ENCODE results near the gene URB1.

Gene URB1

GRCh38 chr21:32335601-32336575 is 56.9 kb downstream of the URB1 start:
- no peak for DNase-seq (ENCODE audit: low read depth, low spot score)
- POLR2A ChIA-PET, result no interaction called here
- CTCF ChIA-PET, result interaction anchor here (1.2 kb wide), 1 partner anchor 265 kb away, joined by 5 read pairs; no protein-coding TSS in a partner anchor
- no peak for TF ChIP-seq CTCF (IDR thresholded peaks at IDR 0.05; ENCODE audit: insufficient read depth, low read length, missing control alignments)
- no peak overlapping the region for H3K4me3 ChIP-seq (ENCODE audit: low read depth, low read length)

- POLR2A ChIA-PET, result no interaction called here
- no peak for TF ChIP-seq CTCF (IDR thresholded peaks at IDR 0.05; ENCODE audit: insufficient read depth, low read length, missing control alignments)
- CTCF ChIA-PET, result no interaction called here
- no peak overlapping the region for H3K4me3 ChIP-seq (ENCODE audit: low read depth, low read length)
- DNase-seq (ENCODE audit: low read depth, low spot score), result no peak
These were observed 57.8 kb downstream of the URB1 start for GRCh38 chr21:32334980-32335531.

DNA sequence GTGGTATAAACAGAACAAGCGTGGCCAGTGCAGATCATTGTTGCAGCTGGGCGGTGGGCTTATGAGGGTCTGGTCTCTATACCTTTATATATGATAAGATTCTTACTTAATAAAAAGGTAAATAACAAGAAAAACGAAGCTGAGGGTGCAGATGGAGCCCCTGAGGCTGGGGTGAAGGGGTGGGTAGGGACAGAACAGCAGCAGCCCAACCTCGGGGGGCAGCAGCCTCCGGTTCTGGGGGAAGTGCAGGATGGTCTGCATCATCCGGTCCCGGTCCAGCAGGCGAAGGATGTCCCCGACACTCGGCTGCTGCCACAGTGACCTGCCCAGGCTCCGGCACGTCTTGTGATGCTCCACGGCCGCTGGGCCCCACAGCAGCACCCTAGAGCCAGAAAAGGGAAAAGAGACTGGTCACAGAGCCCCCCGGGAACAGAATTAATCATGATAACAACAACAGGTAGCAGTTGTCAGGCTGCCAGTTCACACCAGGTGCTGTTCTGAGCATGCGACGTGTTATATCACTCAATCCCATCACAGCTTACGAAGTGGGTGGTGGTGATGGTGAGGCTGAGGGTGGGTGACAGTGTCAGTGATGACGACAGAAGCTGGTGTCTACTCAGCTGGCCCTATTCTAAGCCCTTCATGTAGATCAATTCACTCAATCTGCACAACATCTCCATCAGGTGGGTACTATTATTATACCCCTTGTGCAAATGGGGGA is 58.7 kb downstream of the URB1 start:
- H3K4me3 ChIP-seq (ENCODE audit: low read depth, low read length), result no peak overlapping the region
- ChIA-PET CTCF (no interaction called here), POLR2A (no interaction called here)
- TF ChIP-seq CTCF (IDR thresholded peaks at IDR 0.05; ENCODE audit: insufficient read depth, low read length, missing control alignments), result no peak
- DNase-seq (ENCODE audit: low read depth, low spot score), result no peak

DNA sequence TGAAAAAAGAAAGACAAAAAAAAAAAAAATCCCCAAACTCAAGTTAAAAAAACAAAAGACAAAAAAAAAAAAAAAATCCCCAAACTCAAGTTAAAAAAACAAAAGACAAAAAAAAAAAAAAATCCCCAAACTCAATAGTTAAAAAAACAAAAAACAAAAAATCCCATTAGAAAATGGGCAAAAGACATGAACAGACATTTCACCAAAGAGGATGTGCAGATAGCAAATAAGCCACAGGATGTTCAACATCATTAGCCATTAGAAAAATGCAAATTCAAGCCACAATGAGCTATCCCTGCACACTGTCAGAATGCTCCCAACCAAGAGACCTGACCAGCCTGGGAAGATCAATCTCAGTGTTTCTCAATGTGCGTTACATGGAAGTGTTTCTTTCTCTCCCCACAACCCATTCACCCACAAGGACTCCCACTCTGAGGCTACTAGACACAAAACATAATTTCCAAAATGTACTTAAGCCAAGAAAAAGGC is 60.3 kb downstream of the URB1 start:
- no peak for TF ChIP-seq CTCF (IDR thresholded peaks at IDR 0.05; ENCODE audit: insufficient read depth, low read length, missing control alignments)
- ChIA-PET POLR2A (no interaction called here), CTCF (no interaction called here)
- no peak for DNase-seq (ENCODE audit: low read depth, low spot score)
- H3K4me3 ChIP-seq (ENCODE audit: low read depth, low read length), result no peak overlapping the region

DNA sequence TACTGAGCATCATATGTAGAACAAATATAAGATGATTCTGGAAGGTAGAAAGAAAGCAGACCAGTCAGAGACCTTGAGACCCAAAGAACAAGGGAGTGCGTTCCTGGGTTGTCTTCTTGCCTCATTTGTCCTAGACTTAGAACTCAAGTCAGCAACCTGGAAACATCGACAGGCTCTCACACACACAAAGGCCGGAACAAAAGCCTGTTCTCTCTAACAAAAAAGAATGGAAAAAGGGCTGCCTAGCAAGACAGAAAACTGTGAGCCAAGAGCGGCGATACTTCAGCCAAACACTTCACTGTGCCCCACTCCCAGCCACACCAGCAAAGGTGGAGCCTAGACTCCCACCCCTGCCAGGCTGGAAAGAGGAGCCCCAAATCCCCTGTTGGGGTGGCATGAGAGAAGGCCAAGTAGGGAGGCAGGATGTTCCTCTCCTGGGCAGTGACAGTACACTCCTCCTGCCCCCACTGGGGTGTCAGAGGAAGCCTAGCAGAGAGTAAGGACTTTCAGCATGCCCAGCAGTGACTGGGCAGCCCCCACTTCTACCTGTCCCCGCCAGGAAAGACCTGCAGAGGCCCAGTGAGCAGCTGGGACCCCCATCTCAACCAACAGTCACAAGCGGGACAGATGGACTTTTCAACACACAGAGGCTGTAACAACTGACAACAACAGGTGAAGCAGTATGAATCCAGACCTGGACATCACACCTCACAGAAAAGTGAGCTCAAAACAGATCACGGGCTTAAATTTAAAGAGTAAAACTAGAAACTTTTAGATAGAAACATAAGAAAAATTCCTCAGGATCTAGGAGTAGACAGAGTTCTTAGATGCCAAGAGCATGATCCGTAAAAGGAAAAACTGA is 61.1 kb downstream of the URB1 start:
- H3K4me3 ChIP-seq (ENCODE audit: low read depth, low read length), result no peak overlapping the region
- DNase-seq (ENCODE audit: low read depth, low spot score), result no peak
- POLR2A ChIA-PET, result no interaction called here
- CTCF ChIA-PET, result no interaction called here
- no peak for TF ChIP-seq CTCF (IDR thresholded peaks at IDR 0.05; ENCODE audit: insufficient read depth, low read length, missing control alignments)
